Stimulated activated CD4-positive, alpha-beta T cell treated with anti-CD3 and anti-CD28 coated beads, Interleukin-15, amount 100 ng/mL, for 48 hours (primary cell): Measurements from ENCODE around the gene CDC42EP4.
"Not testable (repeated sequence)": the region's sequence is repeated elsewhere in the genome, so short reads cannot be mapped to it uniquely, and the experiment has no call there.

Source experiments
- DNase-seq, 2 donors: peaks; one replicate each; pipeline ENCODE4 v3.0.0-alpha.2; 2020; ENCODE audit warnings: low read depth in 2 of 2

Gene CDC42EP4

GRCh38 chr17:73278465-73279453, 33.0 kb downstream of the CDC42EP4 start:
- DNase-seq = no peak

DNA sequence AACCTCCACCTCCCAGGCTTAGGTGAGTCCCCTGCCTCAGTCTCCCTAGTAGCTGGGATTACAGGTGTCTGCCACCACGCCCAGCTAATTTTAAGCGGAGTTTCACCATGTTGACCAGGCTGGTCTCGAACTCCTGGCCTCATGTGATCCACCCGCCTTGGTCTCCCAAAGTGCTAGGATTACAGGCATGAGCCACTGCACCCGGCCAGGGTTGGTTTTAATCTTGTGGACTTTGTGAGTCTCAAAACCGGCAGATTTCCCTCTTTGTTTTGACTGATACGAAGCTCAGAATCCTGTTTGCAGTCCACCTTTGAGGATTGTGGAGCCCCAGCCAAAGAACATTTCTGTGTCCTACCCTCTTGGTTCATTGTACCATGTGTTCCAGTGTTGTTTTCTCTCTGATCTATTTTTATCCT, 33.7 kb downstream of the CDC42EP4 start:
- no peak for DNase-seq

DNA sequence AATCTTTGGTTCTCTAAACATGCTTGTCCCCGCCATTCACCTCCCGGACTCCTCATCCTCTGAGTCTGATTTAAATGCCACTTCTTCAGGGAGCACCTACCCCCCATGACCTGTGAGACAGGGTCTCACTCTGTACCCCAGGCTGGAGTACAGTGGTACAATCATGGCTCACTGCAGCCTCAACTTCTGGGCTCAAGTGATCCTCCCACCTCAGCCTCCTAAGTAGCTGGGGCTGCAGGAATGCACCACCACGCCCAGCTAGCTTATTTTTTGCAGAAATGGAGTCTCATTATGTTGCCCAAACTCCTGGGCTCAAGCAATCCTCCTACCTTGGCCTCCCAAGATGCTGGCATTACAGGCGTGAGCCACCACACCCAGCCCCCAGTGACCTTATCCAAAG, 37.3 kb downstream of the CDC42EP4 start:
- DNase-seq = no peak

DNA sequence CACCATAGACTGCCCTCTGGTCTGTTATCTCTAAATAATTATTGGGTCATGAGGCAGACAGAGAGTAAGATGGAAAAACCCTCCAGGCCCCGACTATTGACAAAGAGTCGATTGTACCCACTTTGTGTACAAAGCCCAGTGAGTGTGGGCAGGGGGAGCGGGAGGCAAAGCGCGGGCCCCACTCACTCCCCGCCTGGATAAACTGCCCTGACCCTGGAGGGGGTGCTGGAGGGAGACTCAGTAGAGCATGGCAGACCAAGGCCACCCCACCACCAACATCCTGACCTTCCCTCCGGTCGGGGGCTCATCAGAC, 38.9 kb downstream of the CDC42EP4 start:
- DNase-seq = no peak

GRCh38 chr17:73271072-73271471, 40.7 kb downstream of the CDC42EP4 start:
- DNase-seq = no peak

DNA sequence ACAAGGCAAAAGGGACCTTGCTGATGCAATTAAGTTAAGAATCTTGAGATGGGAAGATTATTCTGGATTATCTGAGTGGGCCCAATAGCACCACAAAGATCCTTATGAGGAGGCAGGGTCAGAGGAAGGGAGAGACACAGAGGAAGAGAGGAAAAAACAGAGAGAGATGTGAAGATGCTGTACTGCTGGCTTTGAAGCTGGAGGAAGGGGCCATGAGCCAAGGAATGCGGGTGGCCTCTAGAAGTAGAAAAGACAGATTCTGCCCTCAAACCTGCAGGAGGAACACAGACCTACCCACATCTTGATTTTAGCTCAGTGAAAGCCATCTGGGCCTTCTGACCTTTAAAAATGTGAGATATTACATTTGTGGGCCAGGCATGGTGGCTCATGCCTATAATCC, 42.0 kb downstream of the CDC42EP4 start:
- no peak for DNase-seq

DNA sequence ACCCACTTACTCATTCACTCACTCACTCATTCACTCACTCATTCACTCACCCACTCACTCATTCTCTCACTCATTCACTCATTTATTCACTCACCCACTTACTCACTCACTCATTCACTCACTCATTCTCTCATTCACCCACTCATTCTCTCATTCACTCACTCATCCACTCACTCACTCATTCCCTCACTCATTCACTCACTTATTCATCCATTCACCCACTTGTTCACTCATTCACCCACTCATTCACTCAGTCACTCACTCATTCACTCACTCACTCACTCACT, 42.5 kb downstream of the CDC42EP4 start:
- no peak for DNase-seq

- DNase-seq = no peak
Observed at GRCh38 chr17:73268582-73269328, 43.0 kb downstream of the CDC42EP4 start.

GRCh38 chr17:73267648-73268537, 43.9 kb downstream of the CDC42EP4 start:
- no peak for DNase-seq

GRCh38 chr17:73266796-73267195, 45.0 kb downstream of the CDC42EP4 start:
- DNase-seq = no peak

- DNase-seq = no peak
Observed at GRCh38 chr17:73265646-73266640, 45.9 kb downstream of the CDC42EP4 start.

DNA sequence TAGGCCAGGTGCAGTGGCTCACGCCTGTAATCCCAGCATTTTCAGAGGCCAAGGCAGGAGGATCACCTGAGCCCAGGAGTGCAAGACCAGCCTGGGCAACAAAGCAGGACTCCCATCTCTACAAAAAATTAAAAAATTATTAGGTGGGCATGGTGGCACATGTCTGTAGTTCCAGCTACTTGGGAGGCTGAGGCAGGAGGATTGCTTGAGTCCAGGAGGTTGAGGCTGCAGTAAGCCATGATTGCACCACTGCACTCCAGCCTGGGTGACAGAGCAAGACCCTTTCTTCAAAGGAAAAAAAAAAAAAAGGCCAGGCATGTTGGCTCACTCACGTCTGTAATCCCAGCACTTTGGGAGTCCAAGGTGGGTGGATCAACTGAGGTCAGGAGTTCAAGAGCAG, 47.4 kb downstream of the CDC42EP4 start:
- not testable (repeated sequence) for DNase-seq

DNA sequence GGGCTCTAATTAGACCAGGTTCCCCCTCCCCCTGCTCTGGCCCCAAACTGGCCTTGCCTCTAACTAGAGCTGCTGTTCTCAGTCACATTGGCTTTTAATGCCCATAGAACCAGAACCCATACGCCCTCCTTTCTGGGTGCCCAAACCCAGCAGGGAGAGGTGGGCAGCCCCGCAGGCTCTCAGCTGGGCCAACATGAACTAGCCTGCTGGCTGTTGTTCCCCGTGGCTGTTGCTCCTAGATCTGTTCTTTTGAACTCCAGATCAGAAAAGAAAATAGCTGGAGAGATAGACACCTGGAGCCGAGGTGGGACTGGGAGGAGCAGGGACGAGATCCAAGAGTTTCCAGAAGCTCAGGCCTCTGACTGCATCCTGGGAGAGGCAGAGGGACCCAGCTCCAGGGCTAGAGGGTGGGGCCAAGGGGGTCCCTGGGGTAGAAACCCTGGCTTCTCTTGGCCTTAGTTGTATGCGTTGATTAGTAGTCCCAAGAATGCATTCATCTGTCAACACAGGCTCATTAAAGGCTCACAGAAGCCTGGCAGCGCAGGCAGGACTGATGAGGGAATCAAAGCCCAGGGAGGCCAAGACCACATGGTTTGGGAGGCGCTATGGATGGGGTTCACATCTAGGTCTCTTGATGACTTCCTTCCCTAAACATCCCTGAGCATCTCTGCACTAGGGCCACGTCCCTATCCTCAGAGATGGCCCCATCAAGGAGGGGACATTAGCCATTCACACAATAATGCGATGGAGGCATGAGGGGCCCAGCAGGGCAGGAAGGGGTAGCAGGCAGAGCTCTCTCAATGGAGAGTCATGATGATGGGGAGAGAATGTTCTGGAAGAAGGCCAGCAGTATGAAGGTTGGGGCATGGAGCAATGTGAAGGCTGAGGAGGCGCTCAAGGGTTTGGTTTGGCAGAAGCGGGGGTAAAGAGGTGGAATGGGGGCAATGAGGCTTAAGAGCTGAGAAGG, 48.8 kb downstream of the CDC42EP4 start:
- DNase-seq = no peak

GRCh38 chr17:73261952-73262675, 49.7 kb downstream of the CDC42EP4 start:
- no peak for DNase-seq

DNA sequence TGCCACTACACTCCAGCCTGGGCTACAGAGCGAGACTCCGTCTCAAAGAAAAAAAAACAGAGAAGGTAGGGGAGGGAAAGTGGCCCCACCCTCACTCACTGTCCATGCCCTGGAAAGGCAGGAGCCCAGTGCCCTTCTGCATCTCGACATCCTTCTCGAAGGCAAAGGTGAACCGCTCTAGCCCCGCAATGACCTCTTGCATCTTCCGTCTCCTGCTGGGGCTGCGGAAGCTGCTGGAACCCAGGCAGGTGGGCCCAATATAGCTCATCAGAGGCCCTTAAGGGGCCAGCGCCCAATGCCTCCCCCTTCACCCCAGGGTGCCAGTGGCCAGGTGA, 50.2 kb downstream of the CDC42EP4 start, which contains the start of gene CPSF4L:
Gene CPSF4L, minus strand, starts transcription at position 264 of the 335 bp plus-strand sequence. Its CDS starts 62 bp downstream, at position 202.
- DNase-seq = no peak

- no peak for DNase-seq
Observed at GRCh38 chr17:73257516-73257915, 54.3 kb downstream of the CDC42EP4 start.

DNA sequence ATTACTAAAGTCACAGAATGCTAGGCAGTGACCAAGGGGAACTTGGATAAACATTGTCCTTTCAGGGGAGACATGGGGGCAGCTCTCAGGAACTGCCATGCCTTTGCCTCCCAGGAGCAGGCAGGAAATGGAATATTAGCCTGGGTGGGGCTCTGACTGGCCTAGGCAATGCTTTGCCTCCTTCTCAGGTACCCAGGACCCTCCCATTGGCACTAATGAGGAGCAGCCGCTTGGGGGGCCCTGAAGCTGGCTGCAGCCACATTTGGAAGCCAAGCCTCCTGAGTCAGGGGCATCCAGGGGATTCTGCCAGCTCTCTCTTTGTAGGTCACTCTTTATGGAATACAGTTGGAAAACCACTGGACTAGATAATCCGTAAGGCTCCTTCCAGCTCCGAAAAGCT, 55.6 kb downstream of the CDC42EP4 start:
- no peak for DNase-seq

- peak; percentile 10 to 24 for DNase-seq
Observed at GRCh38 chr17:73255671-73256181, 56.1 kb downstream of the CDC42EP4 start.

DNA sequence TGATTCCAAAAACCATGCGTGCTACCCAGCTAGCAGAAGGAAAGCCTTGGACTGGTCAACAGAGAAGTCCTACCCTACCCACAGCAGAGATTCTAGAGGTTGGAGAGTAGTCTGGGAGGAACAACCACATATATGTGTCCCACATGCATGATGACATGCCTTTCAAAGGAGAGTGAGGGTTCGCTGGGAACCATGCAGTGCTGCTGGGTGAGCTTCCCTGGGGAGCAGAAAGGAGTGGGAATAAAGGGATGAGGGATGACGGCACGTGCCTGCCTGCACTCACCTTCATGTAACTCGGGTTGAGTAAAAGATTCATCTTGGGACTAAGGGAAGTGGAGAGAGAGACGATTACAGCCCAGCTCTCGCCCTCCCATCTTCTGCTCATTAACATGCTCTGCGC, 59.9 kb downstream of the CDC42EP4 start:
- no peak for DNase-seq
